ENCODE results near the gene PTPRK.

DNA sequence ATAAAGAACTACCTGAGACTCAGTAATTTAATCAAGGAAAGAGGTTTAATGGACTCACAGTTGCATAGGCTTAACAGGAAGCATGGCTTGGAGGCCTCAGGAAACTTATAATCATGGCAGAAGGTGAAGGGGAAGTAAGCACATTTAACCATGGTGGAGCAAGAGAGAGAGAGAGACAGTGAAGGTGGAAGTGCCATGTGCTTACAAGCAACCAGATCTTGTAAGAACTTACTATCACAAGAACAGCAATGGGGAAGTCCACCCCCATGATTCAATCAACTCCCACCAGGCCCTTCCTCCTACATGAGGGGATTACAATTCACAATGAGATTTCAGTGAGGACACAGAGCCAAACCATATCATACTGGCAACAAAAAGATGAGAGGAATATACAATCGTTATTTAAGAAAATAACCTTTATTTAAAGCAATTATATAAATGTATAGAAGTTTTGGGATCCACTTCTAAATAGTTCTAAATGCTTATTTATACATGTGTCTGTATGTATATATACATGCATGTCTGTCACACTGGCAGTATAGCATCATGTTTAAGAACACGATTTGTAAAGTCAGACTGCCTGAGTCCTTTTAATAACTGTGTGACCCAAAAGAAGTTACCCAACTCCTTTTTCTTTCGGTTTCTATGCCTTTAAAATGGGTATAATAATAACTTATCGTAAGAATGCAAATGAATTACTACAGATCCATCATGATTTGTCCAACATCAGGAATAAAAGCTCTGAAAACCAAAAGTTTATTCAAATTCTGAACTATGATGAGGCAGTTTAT is 363.9 kb downstream of the PTPRK start:
- TF ChIP-seq, protein P1, sequence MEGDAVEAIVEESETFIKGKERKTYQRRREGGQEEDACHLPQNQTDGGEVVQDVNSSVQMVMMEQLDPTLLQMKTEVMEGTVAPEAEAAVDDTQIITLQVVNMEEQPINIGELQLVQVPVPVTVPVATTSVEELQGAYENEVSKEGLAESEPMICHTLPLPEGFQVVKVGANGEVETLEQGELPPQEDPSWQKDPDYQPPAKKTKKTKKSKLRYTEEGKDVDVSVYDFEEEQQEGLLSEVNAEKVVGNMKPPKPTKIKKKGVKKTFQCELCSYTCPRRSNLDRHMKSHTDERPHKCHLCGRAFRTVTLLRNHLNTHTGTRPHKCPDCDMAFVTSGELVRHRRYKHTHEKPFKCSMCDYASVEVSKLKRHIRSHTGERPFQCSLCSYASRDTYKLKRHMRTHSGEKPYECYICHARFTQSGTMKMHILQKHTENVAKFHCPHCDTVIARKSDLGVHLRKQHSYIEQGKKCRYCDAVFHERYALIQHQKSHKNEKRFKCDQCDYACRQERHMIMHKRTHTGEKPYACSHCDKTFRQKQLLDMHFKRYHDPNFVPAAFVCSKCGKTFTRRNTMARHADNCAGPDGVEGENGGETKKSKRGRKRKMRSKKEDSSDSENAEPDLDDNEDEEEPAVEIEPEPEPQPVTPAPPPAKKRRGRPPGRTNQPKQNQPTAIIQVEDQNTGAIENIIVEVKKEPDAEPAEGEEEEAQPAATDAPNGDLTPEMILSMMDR (IDR thresholded peaks at IDR 0.05 in 2 of 3, conservative IDR thresholded peaks at IDR 0.05 in 1 of 3; ENCODE audit: borderline replicate concordance in 1 of 3, insufficient read depth in 1 of 3, low read depth in 2 of 3, low read length in 2 of 3): no peak
- TF ChIP-seq POLR2A (IDR thresholded peaks at IDR 0.05; ENCODE audit: borderline replicate concordance, extremely low read depth, insufficient read depth, insufficient read length) (no peak), ELF1 (IDR thresholded peaks at IDR 0.05; ENCODE audit: borderline replicate concordance, low read depth) (no peak), SIN3A (IDR thresholded peaks at IDR 0.05; ENCODE audit: low read depth) (no peak), POLR2AphosphoS5 (IDR thresholded peaks at IDR 0.05; ENCODE audit: low read depth, low read length) (no peak), EZH2phosphoT487 (IDR thresholded peaks at IDR 0.05; ENCODE audit: borderline replicate concordance) (no peak), JUND (IDR thresholded peaks at IDR 0.05) (no peak), EZH2 (IDR thresholded peaks at IDR 0.05) (no peak), EGR1 (IDR thresholded peaks at IDR 0.05; ENCODE audit: low read depth) (no peak), ZNF274 (IDR thresholded peaks at IDR 0.05; ENCODE audit: low read depth, low read length) (no peak), RAD21 (IDR thresholded peaks at IDR 0.05; ENCODE audit: low read depth) (no peak)
- TF ChIP-seq, protein P2, sequence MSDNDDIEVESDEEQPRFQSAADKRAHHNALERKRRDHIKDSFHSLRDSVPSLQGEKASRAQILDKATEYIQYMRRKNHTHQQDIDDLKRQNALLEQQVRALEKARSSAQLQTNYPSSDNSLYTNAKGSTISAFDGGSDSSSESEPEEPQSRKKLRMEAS (IDR thresholded peaks at IDR 0.05): no peak
- TF ChIP-seq, protein P3, sequence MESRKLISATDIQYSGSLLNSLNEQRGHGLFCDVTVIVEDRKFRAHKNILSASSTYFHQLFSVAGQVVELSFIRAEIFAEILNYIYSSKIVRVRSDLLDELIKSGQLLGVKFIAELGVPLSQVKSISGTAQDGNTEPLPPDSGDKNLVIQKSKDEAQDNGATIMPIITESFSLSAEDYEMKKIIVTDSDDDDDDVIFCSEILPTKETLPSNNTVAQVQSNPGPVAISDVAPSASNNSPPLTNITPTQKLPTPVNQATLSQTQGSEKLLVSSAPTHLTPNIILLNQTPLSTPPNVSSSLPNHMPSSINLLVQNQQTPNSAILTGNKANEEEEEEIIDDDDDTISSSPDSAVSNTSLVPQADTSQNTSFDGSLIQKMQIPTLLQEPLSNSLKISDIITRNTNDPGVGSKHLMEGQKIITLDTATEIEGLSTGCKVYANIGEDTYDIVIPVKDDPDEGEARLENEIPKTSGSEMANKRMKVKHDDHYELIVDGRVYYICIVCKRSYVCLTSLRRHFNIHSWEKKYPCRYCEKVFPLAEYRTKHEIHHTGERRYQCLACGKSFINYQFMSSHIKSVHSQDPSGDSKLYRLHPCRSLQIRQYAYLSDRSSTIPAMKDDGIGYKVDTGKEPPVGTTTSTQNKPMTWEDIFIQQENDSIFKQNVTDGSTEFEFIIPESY (IDR thresholded peaks at IDR 0.05; ENCODE audit: extremely low read depth, insufficient replicate concordance, low read length): no peak
- TF ChIP-seq, protein P4, sequence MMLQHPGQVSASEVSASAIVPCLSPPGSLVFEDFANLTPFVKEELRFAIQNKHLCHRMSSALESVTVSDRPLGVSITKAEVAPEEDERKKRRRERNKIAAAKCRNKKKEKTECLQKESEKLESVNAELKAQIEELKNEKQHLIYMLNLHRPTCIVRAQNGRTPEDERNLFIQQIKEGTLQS (IDR thresholded peaks at IDR 0.05): no peak
